Activated naive CD4-positive, alpha-beta T cell treated with anti-CD3 and anti-CD28 coated beads, Interleukin-2, amount 50 U/mL, for 72 hours (primary cell): ENCODE results near the gene ETV3L. TPM values are rescaled to one million over a fixed set of nuclear protein-coding genes. Genes with fewer than 3 reads are reported as not detected.
"Not testable (repeated sequence)": the region's sequence is repeated elsewhere in the genome, so short reads cannot be mapped to it uniquely, and the experiment has no call there.

Source experiments
- ATAC-seq, 2 donors: fragments of 150-1000 bp; cut with Tn5 transposase; 2 replicates each; pipeline ENCODE4 v1.10.0; 2021; ENCODE audit warnings: mild to moderate bottlenecking in 2 of 2, moderate library complexity in 2 of 2
- DNase-seq, 2 donors: peaks; one replicate each; pipeline ENCODE4 v3.0.0; 2021 to 2022; ENCODE audit warnings: low spot score in 2 of 2
- H3K27ac Mint-ChIP-seq, 2 donors: one replicate each; pipeline ENCODE4 v1.8.0; 2022; ENCODE audit warnings: mild to moderate bottlenecking in 2 of 2, mixed read lengths in 2 of 2
- H3K36me3 Mint-ChIP-seq, 2 donors: one replicate each; pipeline ENCODE4 v1.8.0; 2022; ENCODE audit warnings: mixed read lengths in 2 of 2
- H3K9me3 Mint-ChIP-seq, 2 donors: one replicate each; pipeline ENCODE4 v1.8.0; 2022; ENCODE audit warnings: mixed read lengths in 2 of 2
- total RNA-seq, 2 donors: library from RNA; stranded (reverse); gene quantifications; one replicate each; pipeline ENCODE4 v1.2.3, GENCODE V29; 2022

ETV3L gene
- total RNA-seq, 2 donors from 2014 or later, result not detected

DNA sequence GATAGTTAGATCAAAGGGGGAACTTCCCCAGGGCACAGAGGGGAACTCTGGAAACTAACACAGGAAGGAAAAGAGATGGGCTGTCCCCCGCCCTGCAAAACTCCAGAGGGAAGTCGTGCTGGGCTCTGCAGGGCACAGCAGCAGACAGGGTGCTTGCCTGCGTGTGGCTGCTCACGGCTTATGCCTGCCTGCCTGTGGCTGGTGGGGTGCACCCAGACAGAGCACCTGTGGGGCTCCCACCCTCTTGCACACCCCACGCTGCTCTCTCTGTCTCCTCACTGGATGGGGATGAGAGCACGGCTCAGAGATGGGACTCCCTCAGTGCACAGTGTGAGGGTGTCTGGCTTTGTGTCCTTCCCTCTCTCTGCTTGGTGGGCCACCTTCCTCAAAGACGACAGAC, 13.5 kb upstream of the ETV3L start:
- ATAC-seq, result no peak
- peak overlapping the region in 1 of 2 donors; percentile 46 for H3K27ac Mint-ChIP-seq

DNA sequence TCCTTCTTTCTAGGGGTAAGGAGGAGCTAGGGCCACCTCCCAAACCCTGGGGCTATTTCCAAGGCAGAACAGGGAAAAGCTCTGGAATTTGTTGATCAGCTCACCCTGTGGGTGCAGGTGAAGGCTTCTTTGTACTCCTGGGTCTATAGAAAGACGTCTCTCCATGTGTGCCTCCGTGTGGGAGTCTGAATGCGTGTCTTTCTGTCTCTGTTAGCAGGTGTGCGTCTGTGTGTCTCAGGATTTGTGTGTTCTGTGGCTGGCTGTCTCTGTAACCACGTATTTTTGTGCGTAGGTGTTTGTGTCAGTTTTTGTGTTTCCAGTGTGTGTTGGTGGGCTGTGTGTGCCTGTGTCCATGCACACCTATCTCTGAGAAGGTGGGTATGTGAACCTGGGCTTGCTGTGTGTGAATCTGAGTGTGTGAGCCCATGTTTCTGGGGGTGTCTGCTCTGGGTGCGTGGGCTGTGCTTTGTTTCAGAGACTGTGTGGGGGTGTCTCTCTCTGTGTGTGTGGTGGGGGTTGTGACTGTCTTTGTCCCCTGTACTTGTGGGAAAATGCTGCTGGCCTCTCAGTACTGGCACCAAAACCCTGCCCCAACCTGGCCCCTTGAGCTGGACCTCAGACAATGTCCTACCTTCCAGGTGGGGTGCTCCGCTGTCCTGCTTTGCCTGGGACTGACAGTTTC, 12.7 kb upstream of the ETV3L start:
- Mint-ChIP-seq H3K27ac (peak overlapping the region in 1 of 2 donors; percentile 46), H3K9me3 (no peaks in the 10 kb centered on the region), H3K36me3 (no peaks in the 10 kb centered on the region)
- ATAC-seq, result no peak
- no peak for DNase-seq

More for the DNA sequence above, 13.5 kb upstream of the ETV3L start:
- no peaks in the 10 kb centered on the region for H3K36me3 Mint-ChIP-seq
- no peak for DNase-seq
- no peaks in the 10 kb centered on the region for H3K9me3 Mint-ChIP-seq

DNA sequence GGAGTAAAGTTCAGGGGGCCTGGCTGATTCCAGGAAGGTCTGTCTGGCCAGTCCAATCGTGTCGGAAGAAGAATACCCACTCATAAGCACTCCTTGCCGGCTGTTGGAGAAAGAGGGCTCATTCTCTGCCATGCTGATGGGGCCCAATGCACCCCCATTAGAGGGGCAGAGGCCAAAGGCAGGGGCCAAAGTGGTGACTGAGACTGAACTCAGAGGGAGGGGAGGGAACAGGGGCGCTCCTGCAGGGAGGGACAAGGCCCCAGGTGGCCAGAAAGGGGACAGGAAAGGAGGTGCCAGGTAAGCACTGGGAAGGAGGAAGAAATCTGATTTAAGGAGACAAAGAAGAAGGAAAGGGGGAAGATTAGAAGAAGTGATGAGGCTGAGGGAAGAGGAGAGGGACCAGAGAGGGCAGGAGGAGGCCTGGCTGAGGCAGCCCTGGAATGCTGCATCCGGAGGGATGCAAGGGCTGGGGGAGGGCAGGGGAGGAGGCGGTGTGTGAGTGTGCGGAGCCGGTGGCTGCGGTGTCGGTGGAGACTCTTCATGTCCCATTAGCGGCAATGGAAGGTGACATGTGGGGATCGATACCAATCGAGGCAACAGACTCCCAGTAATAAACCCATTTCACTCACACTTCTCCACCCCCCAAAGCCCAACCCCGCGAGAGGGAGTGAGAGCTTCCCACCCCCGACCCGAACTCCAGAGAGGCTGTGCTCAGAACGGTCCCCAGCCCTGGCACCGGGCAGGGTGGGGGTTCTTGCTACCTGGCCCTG, 12.0 kb upstream of the ETV3L start:
- Mint-ChIP-seq H3K36me3 (no peaks in the 10 kb centered on the region), H3K9me3 (no peaks in the 10 kb centered on the region), H3K27ac (peak overlapping the region in 1 of 2 donors; percentile 37)
- DNase-seq (no peak), ATAC-seq (no peak)

DNA sequence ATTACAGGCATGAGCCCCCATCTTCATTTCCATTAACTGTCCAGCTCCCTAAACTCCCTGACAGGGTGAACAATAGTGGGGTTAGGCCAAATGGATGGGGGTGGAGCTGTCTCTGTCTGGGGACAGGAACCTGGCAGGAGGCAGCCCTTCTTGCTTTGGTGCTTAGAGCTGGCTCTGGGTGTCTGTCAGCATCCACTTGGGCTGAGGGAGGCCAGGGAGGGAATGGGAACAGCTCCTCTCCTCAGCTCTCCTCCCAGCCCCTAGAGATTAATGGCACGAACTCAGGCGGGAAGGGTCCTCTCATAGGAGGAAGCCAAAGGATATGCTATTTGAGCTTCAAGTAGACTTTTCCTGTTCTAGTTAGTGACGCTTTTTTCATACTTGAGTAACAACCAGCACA, 11.1 kb upstream of the ETV3L start:
- Mint-ChIP-seq H3K27ac (peak overlapping the region in 1 of 2 donors; percentile 32), H3K36me3 (no peaks in the 10 kb centered on the region), H3K9me3 (no peaks in the 10 kb centered on the region)
- no peak for ATAC-seq
- DNase-seq, result no peak

DNA sequence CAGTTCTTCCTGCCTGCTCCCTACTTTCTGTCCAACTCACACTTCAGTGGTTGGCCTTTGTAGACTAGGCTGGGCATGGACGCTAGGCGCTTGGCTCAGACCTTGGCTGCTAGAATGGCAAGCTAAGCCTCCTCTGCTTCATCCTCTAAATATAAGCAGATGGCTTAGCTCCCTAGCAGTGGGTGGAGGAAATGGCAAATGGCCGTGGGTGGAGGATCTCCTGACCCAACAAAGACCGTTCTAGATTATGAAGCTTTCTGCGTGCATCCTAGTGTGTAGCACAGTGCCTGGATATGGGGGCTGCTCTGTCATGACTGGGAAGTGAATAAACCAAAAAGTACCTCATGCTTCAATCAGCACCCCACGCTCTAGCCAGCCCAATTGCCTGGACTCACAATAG, 10.4 kb upstream of the ETV3L start:
- Mint-ChIP-seq H3K9me3 (no peaks in the 10 kb centered on the region), H3K27ac (no peak overlapping the region), H3K36me3 (no peaks in the 10 kb centered on the region)
- ATAC-seq (no peak), DNase-seq (no peak)

DNA sequence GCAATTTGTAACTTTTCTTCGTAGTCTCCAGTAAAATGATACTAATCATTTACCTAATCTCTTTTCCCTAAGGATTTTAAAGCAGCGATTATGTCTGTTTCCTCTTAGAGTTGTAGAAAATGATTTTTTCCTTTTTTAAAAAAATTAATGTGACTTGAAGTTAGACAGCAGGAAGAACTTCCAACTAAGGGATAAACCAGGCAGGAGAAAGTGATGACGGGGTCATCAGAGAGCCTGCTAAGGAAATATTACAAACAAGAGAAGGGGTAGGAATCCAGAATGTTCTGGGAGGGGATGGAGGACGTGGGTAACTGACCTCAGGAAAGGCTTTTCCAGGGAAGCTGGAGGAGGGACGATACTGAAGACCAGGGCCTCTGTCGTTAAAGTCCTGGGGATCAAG, 8.8 kb upstream of the ETV3L start:
- Mint-ChIP-seq H3K36me3 (no peaks in the 10 kb centered on the region), H3K9me3 (no peaks in the 10 kb centered on the region), H3K27ac (no peak overlapping the region)
- ATAC-seq, result no peak
- no peak for DNase-seq

DNA sequence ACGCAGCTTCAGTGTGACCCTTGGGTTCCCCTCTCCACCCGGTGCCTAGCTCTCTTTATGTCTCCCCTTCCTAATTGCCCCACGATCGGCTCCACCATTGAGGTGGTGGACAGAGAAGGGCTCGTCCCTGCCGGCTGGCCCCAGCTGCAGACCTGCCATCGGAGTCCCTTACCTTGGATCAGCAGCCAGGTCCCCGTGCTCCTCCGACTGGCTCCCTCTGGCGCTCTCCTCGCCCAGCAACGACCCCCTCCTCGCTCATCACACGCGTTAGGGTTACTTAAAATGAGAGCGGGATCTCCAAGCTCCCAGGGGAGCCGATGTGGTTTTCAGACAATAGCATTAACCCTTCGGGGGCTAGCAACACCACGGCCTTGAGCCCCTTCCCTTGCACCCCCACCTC, 8.1 kb upstream of the ETV3L start:
- Mint-ChIP-seq H3K27ac (peak overlapping the region in 1 of 2 donors; percentile 48), H3K36me3 (no peaks in the 10 kb centered on the region), H3K9me3 (no peaks in the 10 kb centered on the region)
- DNase-seq (no peak), ATAC-seq (no peak)

DNA sequence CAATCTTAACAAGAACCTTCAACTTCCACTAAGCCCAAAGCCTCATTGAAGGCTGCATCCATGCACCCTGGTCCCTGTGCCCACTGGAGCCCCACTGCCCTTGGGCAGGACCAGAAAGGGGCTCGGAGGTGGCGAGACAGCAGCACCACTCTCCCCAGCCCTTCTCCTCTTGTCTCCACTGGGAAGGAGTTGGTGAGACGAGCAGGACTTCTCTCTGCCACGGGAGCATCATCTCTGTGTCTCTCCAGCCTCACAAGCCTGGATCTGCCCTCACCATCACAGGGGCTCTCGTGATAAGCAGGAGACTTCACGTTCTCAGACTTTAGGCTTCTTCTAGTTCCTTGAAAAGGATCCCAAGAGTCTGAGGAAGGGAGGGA, 7.2 kb upstream of the ETV3L start:
- peak overlapping the region in 1 of 2 donors; percentile 48 for H3K27ac Mint-ChIP-seq
- DNase-seq (no peak), ATAC-seq (no peak)

DNA sequence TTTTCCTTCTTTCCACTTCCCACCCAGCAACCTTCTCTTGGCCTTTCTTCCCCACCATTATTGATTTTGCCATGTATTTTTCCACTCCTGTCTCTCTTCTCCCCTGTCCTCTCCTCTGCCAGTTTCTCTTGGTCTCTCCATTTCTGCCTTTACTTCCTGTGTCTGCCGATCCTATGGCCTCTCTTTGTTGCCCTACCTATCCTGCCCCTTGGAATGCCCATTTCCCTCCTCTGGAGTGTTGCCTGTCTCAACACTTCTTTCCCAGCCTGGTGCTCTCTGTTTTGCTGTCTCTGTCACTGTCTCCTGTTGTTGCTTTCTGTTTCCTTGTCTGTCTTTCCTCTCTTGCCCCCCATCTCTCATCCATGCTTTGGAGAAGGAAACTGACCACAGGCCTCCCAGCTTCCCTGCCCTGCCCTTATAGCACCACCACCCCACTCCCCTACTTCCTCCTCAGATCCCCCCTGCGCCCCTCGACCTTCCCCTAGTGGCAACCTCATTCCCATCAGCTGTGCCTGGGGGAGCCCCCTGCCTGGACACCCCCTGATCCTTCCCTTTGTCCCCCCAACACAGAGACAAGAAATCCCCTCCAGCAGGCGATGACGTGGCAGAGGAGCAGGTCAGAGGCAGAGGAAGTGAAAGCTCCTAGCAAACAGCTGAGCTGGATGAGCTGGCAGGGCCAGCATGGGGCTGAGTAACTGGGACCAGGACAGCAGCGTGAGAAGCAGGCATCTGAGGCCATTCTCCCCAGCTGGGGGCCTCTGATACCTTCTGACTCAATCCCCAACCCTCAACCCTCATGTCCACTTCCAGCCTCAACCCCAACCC, 6.6 kb upstream of the ETV3L start:
- peak in 1 of 2 donors; percentile 65 for DNase-seq
- H3K36me3 Mint-ChIP-seq, result no peaks in the 10 kb centered on the region
- H3K27ac Mint-ChIP-seq, result peak overlapping the region; percentile 44 to 86
- ATAC-seq, result peak; percentile 81 to 98
- no peaks in the 10 kb centered on the region for H3K9me3 Mint-ChIP-seq

More for the DNA sequence above, 7.2 kb upstream of the ETV3L start:
- H3K36me3 Mint-ChIP-seq, result no peaks in the 10 kb centered on the region
- no peaks in the 10 kb centered on the region for H3K9me3 Mint-ChIP-seq

DNA sequence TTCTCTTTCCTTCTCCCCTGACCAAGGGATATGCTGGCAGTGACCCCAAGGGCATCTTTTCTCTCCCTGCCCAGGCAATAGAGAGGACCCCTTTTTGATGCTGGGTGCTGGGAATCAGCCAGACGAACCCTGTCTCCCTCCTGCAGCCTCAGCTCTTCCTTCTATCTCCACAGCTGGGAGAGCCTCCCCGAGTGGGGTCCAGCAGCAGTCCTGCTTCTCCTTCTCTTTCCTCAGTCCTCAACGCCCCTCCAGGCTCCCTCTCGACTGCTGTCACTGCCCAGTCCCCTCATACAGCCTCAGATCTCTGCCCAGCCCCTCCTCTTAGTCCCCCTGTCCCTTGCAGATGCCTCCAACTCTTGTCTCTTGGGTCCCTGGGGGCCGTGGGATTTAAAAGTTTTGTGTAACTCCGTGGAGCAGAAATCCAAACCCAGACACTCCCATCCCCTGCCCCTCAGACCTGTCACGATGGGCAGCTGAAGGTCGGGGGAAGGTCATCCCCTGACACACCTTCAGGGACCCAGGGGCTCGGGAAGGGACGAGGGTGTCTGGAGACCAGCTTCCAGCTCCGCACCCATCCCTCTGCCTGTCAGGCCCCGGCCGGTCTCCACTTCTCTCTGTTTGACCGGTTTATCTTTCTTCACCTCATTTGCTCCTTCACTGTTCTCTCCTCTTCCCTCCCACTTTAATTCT, 5.8 kb upstream of the ETV3L start:
- no peak for ATAC-seq
- no peak for DNase-seq
- peak overlapping the region; percentile 44 to 86 for H3K27ac Mint-ChIP-seq
- H3K36me3 Mint-ChIP-seq, result no peaks in the 10 kb centered on the region
- H3K9me3 Mint-ChIP-seq, result no peaks in the 10 kb centered on the region

DNA sequence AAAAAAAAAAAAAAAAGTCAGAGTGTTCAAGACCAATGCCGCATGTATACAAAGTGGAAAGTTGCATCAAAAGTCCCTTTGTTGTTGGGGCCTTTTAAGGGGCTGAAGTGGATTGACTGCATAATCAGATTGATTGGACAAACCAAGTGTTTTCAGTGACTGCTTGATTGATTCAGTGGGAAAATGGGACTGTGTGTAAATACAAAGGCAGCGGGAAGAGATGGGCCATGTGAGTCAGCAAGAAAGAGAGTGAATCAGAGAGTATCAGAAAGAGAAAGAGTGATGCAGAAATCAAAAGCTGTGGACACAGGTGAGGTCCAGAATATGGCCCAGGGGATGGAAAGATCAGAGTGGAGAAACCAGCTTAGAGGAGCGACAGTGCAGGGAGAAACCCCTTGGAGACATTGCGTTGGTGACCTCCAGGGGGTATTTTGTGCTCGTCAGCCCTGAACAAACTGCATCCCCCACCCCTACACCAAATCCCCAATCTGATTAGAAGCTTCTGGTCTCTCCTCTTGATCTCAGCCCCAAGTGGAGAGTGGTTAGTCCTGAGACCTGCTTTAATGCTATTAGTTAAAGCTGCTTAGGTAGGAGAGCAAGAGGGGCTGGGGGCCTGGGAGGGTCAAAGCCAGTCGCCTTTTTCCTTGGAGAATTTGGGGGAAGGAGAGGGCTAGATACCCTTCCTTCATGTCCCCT, 5.1 kb upstream of the ETV3L start:
- H3K36me3 Mint-ChIP-seq, result no peaks in the 10 kb centered on the region
- no peak overlapping the region for H3K27ac Mint-ChIP-seq
- no peak for DNase-seq
- H3K9me3 Mint-ChIP-seq, result no peaks in the 10 kb centered on the region
- no peak for ATAC-seq

DNA sequence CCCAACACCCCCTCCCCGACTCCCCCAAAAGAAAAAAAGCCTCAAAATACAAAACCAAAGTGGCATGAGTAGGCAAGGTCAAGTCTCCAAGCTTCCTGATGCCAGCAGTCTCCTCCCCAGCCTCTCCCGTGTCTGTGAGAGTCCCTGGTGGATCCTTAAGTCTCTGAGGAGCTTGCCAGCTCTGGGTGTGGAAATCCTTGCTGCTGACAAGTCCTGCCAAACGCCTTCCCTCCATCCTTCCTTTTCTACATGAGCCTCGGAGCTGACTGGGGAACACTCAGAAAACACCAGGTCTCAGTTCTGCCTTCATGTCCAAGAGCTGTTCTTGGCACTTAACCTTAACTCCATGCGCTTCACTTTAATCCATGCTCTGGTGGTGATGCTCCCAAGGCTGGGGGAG, 3.7 kb upstream of the ETV3L start:
- no peak for ATAC-seq
- no peak for DNase-seq
- H3K27ac Mint-ChIP-seq, result no peak overlapping the region
- no peaks in the 10 kb centered on the region for H3K9me3 Mint-ChIP-seq
- H3K36me3 Mint-ChIP-seq, result no peaks in the 10 kb centered on the region

DNA sequence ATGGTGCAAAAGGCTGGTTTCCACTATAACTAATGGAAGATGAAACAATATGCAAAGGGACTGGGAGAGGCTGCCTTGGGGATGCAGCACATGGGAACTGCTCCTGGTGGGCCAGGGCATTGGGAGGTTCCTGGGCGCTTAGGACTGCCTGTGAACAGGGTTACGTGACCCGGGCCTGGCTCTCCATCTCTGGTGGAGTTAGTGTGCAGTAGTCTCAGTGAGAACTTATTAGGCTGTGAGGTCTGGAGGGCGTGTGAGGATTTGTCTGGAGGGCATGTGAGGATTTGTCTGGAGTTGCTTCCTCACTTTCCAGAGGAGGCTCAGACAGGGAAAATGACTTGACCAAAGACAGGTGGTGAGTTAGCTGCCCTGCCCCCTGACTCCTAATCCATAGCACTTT, 1.5 kb upstream of the ETV3L start:
- Mint-ChIP-seq H3K36me3 (no peaks in the 10 kb centered on the region), H3K27ac (no peak overlapping the region), H3K9me3 (no peaks in the 10 kb centered on the region)
- no peak for DNase-seq
- no peak for ATAC-seq

DNA sequence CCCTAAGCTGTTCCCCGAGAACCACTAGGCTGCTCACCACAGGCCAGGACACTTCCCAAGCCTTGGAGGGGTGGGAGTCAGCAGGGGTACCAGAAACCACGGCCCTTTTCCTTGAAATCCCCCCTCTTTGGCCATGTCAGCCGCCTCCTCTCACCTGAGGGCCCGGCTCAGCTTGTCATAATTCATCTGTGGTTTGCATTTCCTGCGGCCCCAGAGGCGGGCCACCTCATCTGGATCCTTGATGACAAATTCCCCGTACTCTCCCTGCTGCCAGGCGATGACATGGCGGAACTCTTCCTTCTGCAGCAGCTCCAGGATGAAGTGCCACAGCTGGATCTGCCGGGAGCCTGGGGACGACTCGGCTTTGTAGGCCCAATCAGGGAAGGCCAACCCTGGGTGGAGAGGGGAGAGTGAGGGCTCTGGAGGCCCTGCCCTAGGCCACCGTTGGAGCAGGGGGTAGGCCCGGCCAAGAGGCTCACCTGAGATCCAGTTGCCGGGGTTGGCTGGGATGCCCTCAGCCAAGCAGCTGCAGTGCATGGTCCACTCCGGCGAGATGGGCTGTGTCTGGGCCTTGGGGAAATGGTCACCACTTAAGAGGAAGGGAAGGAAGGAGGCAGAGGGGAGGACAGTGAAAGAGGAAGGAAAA, 498 bp downstream of the ETV3L start:
- peak in 1 of 2 donors; percentile 78 for ATAC-seq
- H3K36me3 Mint-ChIP-seq, DNase-seq, H3K9me3 Mint-ChIP-seq: not testable (repeated sequence)
- H3K27ac Mint-ChIP-seq, result peak overlapping the region in 1 of 2 donors; percentile 44

DNA sequence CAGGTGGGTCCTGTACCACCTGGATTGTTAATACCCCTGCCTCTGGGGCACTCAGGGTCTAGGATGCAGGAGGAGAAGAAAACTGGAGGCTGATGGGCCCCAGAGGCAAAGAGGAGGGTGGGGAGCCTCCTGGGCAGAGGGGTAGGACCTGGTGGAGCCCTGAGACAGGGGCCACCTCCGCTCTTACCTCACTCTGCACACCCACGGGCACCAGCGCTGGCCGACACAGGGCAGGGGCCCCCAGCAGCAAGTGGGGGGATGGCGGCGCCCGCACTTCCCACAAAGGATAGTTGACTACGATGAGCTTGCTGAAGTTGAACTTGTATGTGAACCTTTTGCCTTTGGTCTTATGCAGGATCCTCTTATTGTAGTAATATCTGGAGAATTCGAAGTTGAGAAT, 1.1 kb downstream of the ETV3L start:
- DNase-seq, result no peak
- H3K27ac Mint-ChIP-seq, result no peak overlapping the region
- H3K9me3 Mint-ChIP-seq, result no peaks in the 10 kb centered on the region
- no peaks in the 10 kb centered on the region for H3K36me3 Mint-ChIP-seq
- ATAC-seq, result no peak

DNA sequence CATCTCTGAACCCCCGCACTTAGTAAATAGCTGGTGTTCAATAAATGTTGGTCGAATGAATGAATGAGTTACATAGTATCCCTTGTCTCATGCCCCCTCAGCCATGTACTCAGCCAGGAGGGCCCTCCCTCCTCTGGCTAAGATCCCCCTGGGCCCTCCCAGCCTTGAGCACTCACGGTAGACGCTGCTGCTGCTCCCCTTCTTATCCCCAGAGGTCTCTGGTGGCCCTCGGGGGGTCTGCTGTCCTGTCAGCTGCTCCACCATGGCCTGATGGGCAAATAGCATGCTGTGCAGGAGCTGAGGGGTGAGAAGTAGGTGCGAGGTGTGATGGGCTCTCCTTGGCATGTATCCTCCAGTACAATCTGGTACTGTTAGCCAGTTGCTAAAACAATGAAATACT, 1.9 kb downstream of the ETV3L start:
- H3K36me3 Mint-ChIP-seq, result no peaks in the 10 kb centered on the region
- ATAC-seq, result no peak
- no peaks in the 10 kb centered on the region for H3K9me3 Mint-ChIP-seq
- no peak for DNase-seq
- H3K27ac Mint-ChIP-seq, result no peak overlapping the region
